ENCODE measurements around the gene SEC22A.

GRCh38 chr3:123296836-123297626 lies 95.3 kb downstream of the SEC22A start:
- TF ChIP-seq POLR2A (IDR thresholded peaks at IDR 0.05; ENCODE audit: low read depth, low read length) (no peak), TAF1 (IDR thresholded peaks at IDR 0.05; ENCODE audit: borderline replicate concordance, low read depth, low read length) (no peak), POLR2AphosphoS5 (IDR thresholded peaks at IDR 0.05; ENCODE audit: low read depth, low read length) (no peak)

All from GM12892 (cell line).